GM04504 (cell line): Measurements from ENCODE around the gene BCL2L12.

ENCODE experiments used
- DNase-seq: peaks from one replicate; pipeline ENCODE4 v3.0.0-alpha.2; 2012; ENCODE audit warnings: low read depth

Gene BCL2L12

DNA sequence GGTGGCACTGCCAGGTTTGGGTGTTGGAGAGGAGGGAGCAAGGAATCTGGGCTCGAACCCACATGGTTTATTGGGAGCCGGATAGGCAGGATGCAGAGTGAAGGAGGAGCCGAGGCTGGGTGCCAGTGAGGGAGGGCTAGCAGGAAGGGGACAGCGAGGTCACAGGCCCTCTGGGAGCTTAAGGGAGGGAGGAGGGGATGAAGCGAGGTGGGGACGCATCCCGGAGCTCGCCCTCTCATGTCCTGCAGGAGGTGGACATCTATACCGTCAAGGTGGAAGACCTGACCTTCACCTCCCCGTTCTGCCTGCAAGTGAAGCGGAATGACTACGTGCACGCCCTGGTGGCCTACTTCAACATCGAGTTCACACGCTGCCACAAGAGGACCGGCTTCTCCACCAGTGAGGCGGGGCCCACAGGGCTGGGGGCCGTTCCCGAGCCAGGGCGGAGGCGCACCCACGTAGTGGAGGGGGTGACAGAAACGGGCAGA is 20.2 kb downstream of the BCL2L12 start:
- no peak for DNase-seq

DNA sequence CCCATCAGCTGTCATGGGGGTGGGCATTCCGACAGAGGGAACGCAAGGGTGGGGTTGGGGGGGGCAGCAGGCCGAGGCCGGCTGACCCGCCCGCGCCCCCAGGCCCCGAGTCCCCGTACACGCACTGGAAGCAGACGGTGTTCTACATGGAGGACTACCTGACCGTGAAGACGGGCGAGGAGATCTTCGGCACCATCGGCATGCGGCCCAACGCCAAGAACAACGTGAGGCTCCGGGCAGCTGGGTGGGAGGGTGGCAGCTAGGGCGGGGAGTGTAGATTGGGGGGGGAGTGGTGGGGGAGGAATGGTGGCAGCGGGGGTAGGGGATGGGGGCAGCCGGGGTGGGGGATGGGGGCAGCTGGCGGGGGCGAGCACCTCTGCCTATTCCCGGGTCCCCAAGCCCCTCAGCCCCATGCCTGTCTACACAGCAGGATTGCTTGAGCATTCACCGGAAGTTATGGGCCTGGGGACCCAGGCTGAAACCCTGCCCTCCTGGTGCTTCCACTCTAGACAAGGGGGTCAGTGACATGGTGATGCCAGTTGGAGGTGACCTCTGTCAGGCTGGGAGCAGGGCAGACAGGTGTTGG is 20.9 kb downstream of the BCL2L12 start:
- DNase-seq, result no peak

DNA sequence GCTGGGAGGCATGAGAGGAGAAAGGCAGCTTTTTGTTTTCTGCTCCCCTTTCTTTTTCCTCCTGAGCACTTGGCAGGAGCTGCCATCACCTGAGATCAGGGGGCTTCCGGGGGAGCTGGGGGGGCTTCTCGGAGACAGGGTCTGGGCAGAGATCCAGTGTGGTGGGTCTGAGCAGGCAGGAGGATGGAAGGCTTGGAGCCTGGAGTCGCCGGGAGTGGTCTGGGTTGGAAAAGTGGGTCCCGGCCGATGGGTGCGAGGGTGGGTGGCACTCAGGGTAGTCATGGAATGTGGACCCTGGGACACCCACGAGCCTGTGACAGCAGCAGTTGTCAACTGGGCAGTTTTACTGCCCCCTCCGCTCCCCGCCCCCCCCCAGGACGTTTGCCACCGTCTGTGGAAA is 21.4 kb downstream of the BCL2L12 start:
- no peak for DNase-seq

DNA sequence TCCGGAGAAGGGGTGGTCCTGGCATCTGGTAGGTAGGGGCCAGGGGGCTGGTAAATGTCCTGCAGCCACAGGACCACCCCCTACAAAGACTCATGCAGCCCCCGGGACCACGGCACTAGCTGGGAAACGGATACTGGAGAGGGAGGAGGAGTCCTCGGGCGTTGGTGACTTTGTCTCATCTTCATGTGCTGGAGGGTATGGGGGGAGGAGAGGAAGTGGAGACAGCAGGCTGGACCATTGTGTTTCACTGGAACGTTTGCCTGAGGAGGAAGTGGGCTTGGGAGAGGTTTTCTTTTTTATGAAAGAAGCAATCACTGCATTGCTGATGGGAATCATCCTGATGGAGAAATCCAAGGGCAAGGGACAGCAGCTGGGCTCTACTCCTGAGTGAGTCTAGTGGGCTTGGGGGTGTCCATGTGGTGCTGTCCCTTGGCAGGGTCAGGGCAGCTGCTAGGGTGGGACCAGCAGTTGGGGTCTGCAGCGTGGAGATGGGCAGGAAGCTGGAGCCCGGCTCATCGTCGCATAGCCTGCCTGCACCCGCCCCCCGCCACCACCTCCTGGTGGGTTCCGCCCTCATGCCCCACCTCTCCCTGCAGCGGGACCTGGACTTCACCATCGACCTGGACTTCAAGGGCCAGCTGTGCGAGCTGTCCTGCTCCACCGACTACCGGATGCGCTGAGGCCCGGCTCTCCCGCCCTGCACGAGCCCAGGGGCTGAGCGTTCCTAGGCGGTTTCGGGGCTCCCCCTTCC is 22.0 kb downstream of the BCL2L12 start:
- DNase-seq, result no peak

DNA sequence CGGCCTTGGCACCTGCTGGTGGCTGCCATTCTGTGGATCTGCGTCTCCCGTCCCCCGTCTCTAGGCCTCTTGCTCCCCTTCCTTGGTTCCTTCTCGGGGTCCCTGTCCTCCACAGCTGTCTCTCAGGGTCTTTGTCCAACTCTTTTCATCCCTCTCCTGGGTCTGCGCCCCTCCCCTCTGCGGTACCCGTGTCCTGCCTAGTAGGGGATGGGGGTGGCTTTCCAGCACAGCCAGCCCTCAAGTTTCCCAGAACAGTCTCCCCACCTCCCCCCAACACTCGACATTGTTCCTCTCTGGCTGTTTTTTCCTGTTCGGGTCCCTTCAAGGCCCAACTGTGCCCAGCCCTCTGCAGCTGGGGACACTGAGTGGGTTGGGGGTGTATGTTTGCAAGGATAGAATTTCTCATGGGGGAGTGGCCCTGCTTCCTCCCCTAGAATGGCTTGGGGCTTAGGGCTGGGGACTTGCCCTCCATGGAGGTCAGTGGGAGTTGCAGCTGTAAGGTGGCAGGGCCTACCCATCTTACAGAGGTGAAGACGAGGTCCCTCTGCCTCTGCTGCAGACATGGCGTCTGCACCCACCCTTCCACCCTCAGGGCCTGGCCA is 22.9 kb downstream of the BCL2L12 start:
- no peak for DNase-seq

DNA sequence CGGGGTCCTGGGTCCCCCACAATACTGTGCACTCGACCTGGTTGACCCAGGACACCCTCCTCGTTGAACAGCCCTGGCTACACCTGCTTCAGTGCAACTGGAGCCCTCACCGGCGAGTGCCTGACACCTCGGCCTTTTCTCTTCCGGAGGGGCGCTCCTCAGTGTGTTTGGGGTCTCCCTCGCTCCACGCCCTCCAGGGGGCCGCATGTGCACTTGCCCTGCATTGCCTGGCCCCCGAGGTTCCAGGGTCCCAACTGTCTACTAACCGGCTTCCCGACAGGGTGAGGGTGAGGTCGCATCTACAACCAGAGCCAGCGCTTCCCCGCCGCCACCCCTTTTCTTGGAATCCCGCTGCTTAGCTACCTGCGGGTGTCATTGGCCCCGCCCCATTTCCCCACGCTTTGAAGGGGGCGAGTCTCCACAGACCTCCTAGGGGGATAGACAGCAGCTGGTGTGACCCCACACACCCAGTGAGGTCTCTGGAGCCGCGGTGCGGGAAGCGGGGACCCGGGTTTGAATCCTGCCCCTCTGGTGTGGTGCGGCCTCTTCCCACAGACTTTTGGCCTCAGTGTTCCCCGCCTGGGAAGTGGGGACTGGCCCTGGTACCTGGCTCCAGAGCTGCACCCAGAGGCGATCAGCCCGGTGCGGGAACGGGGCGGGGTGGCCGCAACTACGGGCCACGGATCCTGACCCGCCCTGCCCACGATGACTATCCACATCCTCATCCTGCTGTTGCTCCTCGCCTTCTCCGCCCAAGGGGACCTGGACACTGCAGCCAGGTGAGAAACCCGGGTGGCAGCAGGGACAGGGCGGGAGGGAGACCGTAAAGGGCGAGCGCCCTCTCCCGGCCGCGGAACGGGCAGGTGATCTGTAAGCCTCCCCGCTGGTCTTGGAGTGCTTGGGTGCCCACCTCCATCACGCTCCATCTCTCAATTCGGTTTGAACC is 23.7 kb downstream of the BCL2L12 start, which contains the start of gene ADM5:
Gene ADM5 (plus strand): TSS at position 462 of the 946 bp plus-strand sequence. CDS start 244 bp downstream, at position 706.
- no peak for DNase-seq

DNA sequence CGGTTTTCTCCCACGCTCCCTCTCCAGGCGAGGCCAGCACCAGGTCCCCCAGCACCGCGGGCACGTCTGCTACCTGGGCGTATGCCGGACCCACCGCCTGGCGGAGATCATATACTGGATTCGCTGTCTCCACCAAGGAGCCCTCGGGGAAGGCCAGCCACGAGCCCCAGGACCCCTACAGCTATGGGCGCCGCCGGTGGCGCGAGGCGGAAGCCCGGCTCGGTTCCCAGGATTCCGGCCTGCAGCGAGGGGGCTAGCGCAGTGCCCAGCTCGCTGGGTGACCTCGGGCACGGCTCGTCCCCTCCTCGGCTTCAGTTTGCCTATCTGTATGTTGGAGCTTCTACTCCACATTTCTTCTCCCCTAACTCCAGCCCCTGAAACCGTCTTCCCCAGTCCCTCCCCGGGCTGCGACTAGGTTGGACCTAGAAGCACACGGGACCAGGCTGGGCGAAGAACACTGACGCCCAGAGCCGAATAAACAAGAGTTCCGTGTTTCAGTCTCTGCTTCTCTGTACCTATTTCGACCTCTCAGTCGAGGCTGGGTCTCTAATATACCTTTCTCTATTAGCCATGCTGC is 24.4 kb downstream of the BCL2L12 start:
- no peak for DNase-seq

DNA sequence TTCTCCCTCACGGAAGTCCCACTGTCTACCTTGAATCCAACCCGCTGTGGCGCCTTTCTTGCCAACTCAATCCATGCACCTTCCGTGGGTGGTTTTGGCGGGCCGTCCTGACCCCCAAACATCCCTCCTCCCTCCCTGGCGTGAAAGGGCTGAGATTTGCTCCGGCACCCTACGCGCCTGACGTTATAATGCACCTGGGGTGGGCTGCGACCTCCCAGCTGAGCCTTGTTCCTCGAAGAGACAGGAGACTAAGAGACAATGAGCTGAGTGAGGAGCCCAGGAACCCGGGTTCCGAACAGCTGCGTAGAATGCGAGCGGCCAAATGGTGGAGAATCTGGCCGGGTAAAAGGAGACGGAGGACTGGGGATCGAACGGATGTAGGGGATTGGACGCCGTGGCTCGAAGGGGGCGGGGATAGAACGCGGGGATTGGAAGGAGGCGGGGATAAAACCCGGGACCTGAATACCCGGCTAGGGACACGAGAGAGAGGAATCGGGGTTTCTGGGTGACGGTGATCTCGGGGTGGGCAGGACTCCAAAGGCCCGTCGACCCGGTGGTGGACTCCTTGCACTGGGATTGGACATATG is 25.0 kb downstream of the BCL2L12 start, which contains the start of gene CPT1C:
Gene CPT1C (plus strand): TSS at position 461 of the 587 bp plus-strand sequence. CDS start 1,137 bp downstream, outside the sequence.
- DNase-seq, result no peak

DNA sequence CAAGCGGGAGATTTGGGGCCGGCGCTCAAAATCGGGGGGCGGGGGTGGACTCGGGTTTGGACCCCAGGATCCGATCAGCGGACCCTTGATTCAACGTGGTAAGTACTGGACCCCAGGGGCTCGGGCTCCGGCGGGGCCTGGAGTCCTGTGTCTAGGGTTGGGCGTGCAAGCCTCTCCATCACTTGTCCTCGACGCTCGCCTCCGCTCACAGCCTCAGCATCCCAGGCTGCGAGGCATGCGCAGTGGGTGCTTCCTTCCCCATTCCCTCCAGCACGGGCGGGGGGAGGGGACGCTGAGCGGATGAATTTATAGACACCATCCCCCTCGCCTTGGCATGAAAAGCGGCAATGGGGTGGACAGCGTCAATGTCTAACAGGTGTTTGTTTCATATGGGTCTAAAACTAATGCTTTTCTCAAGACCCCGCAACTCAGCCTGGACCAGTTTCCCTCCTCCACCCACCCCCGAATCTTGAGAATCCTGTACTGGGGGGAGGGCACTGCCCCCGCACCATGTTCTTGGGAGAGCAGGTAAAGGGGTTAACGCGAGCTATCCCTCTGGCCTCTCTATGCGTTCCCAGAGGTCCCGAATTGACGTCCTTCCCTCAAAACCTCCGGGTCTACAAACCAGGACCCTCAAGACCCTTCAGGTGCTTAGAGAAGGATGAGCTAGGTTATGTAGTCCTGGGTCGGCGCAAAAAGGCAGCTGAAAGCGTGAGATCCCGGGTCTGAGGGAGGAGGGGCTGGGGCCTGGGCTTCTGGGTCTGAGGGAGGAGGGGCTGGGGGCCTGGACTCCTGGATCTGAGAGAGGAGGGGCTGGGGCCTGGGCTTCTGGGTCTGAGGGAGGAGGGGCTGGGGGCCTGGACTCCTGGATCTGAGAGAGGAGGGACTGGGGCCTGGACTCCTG is 25.8 kb downstream of the BCL2L12 start:
- DNase-seq, result no peak

DNA sequence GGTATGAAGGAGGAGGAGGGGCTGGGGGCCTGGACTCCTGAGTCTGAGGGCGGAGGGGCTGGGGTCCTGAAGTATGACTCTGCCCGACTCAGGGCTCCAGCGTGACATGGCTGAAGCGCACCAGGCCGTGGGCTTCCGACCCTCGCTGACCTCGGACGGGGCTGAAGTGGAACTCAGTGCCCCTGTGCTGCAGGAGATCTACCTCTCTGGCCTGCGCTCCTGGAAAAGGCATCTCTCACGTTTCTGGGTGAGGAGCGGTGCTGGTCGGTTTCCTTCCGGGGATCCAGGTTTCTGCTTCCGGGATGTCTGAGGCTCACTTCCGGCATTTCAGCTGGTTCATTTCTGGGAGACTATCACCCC is 26.4 kb downstream of the BCL2L12 start:
- DNase-seq, result no peak

DNA sequence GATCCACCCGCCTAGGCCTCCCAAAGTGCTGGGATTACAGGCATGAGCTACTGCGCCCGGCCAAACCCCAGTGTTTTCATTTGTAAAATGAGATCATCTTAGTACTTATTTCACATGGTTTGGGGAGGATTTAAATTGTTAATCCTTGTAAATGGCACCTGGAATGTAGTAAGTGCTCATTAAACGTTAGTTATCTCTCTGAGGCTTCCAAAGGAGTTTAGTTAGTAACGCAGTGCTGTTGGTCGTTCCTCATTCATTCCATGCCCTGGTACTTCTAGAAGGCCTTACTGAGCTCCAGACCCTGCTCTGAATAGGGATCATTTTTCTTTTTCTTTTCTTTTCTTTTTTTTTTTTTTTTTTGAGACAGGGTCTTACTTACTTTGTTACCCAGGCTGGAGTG is 30.4 kb downstream of the BCL2L12 start:
- no peak for DNase-seq

DNA sequence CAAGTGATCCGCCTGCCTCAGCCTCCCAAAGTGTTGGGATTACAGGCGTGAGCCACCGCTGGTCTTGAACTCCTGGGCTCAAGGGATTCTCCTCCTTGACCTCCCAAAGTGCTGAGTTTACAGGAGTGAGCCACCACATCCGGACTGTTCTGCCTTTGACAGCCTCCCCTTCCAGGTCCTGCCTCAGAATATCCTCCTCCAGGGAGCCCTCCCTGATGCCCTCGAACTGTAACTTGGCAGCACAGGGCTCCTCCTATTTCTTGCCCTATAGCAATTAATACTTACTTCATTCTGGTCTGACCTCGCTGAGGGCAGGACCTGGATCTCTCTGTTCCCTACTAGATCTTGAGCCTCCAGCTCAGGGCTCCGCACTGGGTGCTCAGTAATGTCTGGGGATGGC is 31.1 kb downstream of the BCL2L12 start:
- DNase-seq, result no peak

DNA sequence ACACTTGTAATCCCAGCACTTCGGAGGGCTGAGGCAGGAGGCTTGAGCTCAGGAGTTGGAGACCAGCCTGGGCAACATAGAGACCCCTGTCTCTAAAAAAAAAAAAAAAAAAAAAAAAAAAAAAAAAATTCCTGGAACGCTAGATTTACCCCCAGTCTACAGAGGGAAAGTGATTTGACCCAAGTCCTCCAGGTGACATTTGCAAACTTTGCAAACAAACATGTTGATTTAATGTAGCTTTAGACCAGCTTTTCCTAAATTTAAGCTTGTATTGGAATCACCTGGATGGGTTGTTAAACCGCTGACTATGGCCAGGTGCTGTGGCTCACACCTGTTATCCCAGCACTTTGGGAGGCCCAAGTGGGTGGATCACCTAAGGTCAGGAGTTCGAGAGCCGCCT is 33.6 kb downstream of the BCL2L12 start:
- no peak for DNase-seq

DNA sequence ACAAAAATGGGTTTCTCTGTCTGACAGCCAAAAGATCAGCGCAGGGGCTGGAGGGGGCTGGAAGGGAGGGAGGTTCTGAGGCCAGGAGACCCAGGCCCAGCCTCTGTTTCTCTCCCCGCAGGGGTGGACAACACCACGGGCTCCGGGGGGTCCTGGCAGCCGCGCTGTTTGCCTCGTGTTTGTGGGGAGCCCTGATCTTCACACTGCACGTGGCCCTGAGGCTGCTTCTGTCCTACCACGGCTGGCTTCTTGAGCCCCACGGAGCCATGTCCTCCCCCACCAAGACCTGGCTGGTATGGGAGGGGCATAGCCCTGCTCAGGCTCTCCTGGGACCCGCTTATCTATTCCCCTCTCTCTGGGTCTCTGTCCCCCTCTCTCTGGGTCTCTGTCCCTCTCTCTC is 34.8 kb downstream of the BCL2L12 start:
- DNase-seq, result no peak

DNA sequence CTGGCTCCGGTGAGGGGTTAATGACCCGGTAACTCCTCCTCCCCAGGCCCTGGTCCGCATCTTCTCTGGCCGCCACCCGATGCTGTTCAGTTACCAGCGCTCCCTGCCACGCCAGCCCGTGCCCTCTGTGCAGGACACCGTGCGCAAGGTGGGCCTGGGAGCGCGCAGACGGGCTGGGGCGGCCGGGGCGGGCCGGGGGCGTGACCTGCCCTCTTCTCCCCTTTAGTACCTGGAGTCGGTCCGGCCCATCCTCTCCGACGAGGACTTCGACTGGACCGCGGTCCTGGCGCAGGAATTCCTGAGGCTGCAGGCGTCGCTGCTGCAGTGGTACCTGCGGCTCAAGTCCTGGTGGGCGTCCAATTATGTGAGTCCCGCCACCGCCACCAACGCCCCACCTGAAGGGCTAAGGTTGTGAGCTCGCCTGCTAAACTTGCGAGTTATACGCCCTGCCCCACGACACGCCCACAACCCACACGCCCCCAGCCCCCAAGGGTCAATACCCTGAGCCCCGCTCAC is 35.6 kb downstream of the BCL2L12 start:
- DNase-seq, result no peak

DNA sequence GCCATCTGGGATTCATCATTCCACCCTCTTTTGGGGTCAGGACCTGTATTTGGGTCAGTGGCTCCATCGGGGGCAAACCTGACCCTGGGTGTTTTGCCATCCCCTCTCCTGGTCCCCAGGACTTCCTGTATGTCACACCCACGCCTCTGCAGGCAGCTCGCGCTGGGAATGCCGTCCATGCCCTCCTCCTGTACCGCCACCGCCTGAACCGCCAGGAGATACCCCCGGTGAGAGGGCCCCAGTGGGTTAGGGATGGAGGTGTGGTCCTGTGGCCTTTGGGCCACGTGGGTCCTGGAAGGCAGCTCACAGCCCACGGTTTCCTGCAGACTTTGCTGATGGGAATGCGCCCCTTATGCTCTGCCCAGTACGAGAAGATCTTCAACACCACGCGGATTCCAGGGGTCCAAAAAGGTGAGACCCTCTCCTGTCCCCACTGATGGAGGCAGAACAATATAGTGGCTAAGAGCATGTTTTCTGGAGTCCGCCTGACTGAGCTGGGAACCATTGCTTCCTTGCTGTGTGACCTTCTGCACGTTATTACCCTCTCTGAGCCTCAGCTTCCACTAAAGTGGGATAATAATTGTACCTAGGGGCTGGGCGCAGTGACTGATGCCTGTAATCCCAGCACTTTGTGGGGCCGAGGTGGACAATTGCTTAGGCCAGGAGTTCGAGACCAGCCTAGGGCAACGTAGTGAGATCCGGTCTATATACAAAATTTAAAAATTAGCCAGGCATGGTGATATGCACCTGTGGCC is 39.3 kb downstream of the BCL2L12 start:
- DNase-seq, result no peak

DNA sequence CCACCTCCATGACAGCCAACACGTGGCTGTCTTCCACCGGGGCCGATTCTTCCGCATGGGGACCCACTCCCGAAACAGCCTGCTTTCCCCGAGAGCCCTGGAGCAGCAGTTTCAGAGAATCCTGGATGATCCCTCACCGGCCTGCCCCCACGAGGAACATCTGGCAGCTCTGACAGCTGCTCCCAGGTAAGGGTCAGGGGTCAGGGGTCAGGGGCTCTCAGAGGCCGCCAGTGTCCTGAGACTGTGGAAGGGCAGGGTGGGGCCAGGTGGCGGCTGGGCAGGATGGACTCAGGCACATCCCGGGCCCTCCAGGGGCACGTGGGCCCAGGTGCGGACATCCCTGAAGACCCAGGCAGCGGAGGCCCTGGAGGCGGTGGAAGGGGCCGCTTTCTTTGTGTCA is 40.2 kb downstream of the BCL2L12 start:
- no peak for DNase-seq

DNA sequence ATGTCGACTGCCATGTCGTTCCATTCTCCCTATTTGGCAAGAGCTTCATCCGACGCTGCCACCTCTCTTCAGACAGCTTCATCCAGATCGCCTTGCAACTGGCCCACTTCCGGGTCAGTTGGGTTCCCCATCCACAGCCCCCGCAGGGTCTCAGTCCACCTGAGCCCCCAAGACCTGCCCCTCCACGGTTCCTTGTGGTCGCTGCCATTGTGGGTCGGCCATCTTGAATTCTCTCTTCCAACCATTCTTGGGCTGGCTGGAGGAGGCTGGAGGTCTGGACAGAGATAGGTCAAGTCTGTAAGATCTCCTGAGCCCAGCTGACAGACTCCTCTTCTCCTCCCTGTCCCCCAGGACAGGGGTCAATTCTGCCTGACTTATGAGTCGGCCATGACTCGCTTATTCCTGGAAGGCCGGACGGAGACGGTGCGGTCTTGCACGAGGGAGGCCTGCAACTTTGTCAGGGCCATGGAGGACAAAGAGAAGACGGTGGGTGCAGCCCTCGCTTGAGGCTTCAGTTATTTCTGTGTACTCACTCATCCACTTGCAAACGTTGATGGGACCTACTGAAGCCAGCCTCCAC is 44.7 kb downstream of the BCL2L12 start:
- no peak for DNase-seq

DNA sequence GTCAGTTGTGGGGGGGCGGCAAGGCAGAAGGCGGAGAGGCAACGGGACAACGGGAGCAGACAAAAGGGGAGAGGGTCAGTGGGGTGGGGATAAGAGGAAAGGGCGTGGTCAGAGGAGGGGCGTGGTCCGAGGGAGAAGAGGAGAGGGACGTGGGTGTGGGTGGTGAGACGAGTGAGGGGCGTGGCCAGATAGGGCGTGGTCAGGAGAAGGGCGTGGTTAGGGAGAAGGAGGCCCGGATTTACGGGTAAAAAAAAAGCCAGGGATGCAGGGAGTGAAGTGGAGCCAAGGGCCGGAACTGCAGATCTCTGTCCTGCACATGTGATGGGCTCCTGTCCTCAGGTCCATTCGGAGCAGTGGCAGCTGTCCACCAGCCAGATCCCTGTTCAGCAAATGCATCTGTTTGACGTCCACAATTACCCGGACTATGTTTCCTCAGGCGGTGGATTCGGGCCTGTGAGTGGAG is 46.7 kb downstream of the BCL2L12 start:
- DNase-seq, result peak; percentile 55
